Body of pancreas (tissue), 4 donors: ENCODE results near the gene SERPINB10. TPM values are rescaled to one million over a fixed set of nuclear protein-coding genes. Genes with fewer than 3 reads are reported as not detected.

Experiments used
- ATAC-seq: fragments of 150-250 bp; one replicate; pipeline ENCODE4 v1.9.1; 2016
- DNase-seq, 4 donors: peaks; one replicate each; pipeline ENCODE4 v3.0.0-alpha.2; 2019
- H3K27ac ChIP-seq, 4 donors: fragments of 200-600 bp; sonication (generic); 1 replicate in 3 of 4; 2 replicates in 1 of 4; pipeline versions ENCODE4 v1.5.1 to v1.6.1; 2016 to 2019; ENCODE audit warnings: mild to moderate bottlenecking in 1 of 4, mixed read lengths in 1 of 4, moderate library complexity in 1 of 4
- H3K27me3 ChIP-seq, 2 donors: fragments of 200-600 bp; sonication (generic); one replicate each; pipeline ENCODE4 v1.6.0; 2016; ENCODE audit warnings: mild to moderate bottlenecking in 1 of 2
- H3K36me3 ChIP-seq, 2 donors: fragments of 200-600 bp; sonication (generic); replicated peaks in 1 of 2; 2 replicates each; pipeline ENCODE4 v1.5.1; 2016; ENCODE audit warnings: low read depth in 2 of 2; ENCODE audit not compliant: insufficient read depth in 1 of 2
- H3K4me1 ChIP-seq: fragments of 200-600 bp; sonication (generic); one replicate; pipeline ENCODE4 v1.6.0; 2016
- H3K4me3 ChIP-seq, 2 donors: fragments of 200-600 bp; sonication (generic); 1 replicate in 1 of 2; 2 replicates in 1 of 2; pipeline ENCODE4 v1.5.1; 2016 to 2019
- H3K9me3 ChIP-seq, 3 donors: fragments of 200-600 bp; sonication (generic); 1 replicate in 2 of 3; 2 replicates in 1 of 3; pipeline ENCODE4 v1.5.1; 2016
- CTCF ChIP-seq, 7 experiments: fragments of 450-650 bp in 4 of 7; fragments of 200-600 bp in 3 of 7; sonication (generic) in 3 of 7; IDR thresholded peaks; one replicate each; pipeline ENCODE4 v1.5.1; 2016 to 2019; ENCODE audit warnings: antibody characterized with exemption in 7 of 7
- POLR2A ChIP-seq, 3 donors: fragments of 450-650 bp; IDR thresholded peaks; one replicate each; pipeline ENCODE4 v1.6.1; 2016; ENCODE audit warnings: antibody characterized with exemption in 3 of 3, mild to moderate bottlenecking in 2 of 3
- WGBS, 2 donors: methylation state at CpG; one replicate each; pipeline ENCODE4 v1.1.5; 2017; 5-methylcytosine and 5-hydroxymethylcytosine counted together
- intact Hi-C: fragments of 100-400 bp; cut with DNase I; formaldehyde crosslinking; loops from one replicate; pipeline ENCODE4 v1.15.1; 2023
- total RNA-seq, 2 donors: library from RNA; depleted of rRNA; stranded (reverse); fragments of >200 nt; gene quantifications; one replicate each; pipeline ENCODE4 v1.1.0, GENCODE V29; 2016

The SERPINB10 gene
- total RNA-seq, result not detected

- intact Hi-C loops, result no loop called here
- no peaks in the 10 kb centered on the region for H3K27me3 ChIP-seq
- no peak within 1 kb of the TSS for H3K27ac ChIP-seq
- H3K4me1 ChIP-seq, result no peaks in the 10 kb centered on the region
- H3K4me3 ChIP-seq, result no peak within 1 kb of the TSS
- no peaks in the 10 kb centered on the region for H3K9me3 ChIP-seq
- ATAC-seq, result no peak
- no peaks in the 10 kb centered on the region for H3K36me3 ChIP-seq
- no peak for DNase-seq
- TF ChIP-seq POLR2A (IDR thresholded peaks at IDR 0.05), result no peak
Observed at GRCh38 chr18:63907664-63908063, at the start of gene SERPINB10. Gene SERPINB10, plus strand, starts transcription at chr18:63907958. Its CDS starts 7,553 bp downstream, at chr18:63915511.

- no peak for TF ChIP-seq POLR2A (IDR thresholded peaks at IDR 0.05)
- no peak for TF ChIP-seq CTCF (IDR thresholded peaks at IDR 0.05)
- Histone ChIP-seq H3K27me3 (no peaks in the 10 kb centered on the region), H3K27ac (no peak overlapping the region), H3K4me1 (no peaks in the 10 kb centered on the region), H3K4me3 (no peak overlapping the region), H3K36me3 (no peaks in the 10 kb centered on the region), H3K9me3 (no peaks in the 10 kb centered on the region)
- WGBS, 2 donors, result 55 to 65% methylated on average over 1 of the region's 1 CpG
- DNase-seq (no peak), ATAC-seq (no peak)
- intact Hi-C loops, result loop anchor here (10.0 kb wide), 1 partner anchor 344 kb away; no protein-coding TSS in a partner anchor
Observed at GRCh38 chr18:63858456-63858855, 49.3 kb upstream of the SERPINB10 start.

GRCh38 chr18:63859781-63860475, 47.8 kb upstream of the SERPINB10 start:
- Histone ChIP-seq H3K9me3 (no peaks in the 10 kb centered on the region), H3K4me1 (no peaks in the 10 kb centered on the region), H3K27me3 (no peaks in the 10 kb centered on the region), H3K36me3 (no peaks in the 10 kb centered on the region), H3K4me3 (no peak overlapping the region), H3K27ac (no peak overlapping the region)
- DNase-seq (no peak), ATAC-seq (no peak)
- TF ChIP-seq POLR2A (IDR thresholded peaks at IDR 0.05) (no peak), CTCF (IDR thresholded peaks at IDR 0.05) (no peak)
- WGBS, 2 donors, result 69 to 86% methylated on average over 1 to 2 of the region's 2 CpGs
- intact Hi-C loops, result loop anchor here (10.0 kb wide), 1 partner anchor 345 kb away; no protein-coding TSS in a partner anchor

- H3K4me1 ChIP-seq, result no peaks in the 10 kb centered on the region
- TF ChIP-seq POLR2A (IDR thresholded peaks at IDR 0.05), result no peak
- TF ChIP-seq CTCF (IDR thresholded peaks at IDR 0.05), result no peak
- DNase-seq (no peak), ATAC-seq (no peak)
- H3K27me3 ChIP-seq, result no peaks in the 10 kb centered on the region
- intact Hi-C loops, result no loop called here
- H3K36me3 ChIP-seq, result no peaks in the 10 kb centered on the region
- no peak overlapping the region for H3K27ac ChIP-seq
- 89% methylated on average over 2 of the region's 2 CpGs; no CpG with 5 or more reads in 1 of the 2 donors for WGBS, 2 donors
- H3K4me3 ChIP-seq, result no peak overlapping the region
- no peaks in the 10 kb centered on the region for H3K9me3 ChIP-seq
Observed at GRCh38 chr18:63860531-63860930, 47.2 kb upstream of the SERPINB10 start.

- TF ChIP-seq POLR2A (IDR thresholded peaks at IDR 0.05) (no peak), CTCF (IDR thresholded peaks at IDR 0.05) (no peak)
- Histone ChIP-seq H3K4me1 (no peaks in the 10 kb centered on the region), H3K27ac (no peak overlapping the region), H3K27me3 (no peaks in the 10 kb centered on the region), H3K4me3 (no peak overlapping the region), H3K9me3 (no peaks in the 10 kb centered on the region), H3K36me3 (no peaks in the 10 kb centered on the region)
- intact Hi-C loops, result no loop called here
- WGBS, 2 donors, result 70 to 74% methylated on average over 3 of the region's 3 CpGs
- DNase-seq (no peak), ATAC-seq (no peak)
Observed at GRCh38 chr18:63867368-63868125, 40.2 kb upstream of the SERPINB10 start.
